Measurements from ENCODE around the gene JAG2.

The JAG2 gene

DNA sequence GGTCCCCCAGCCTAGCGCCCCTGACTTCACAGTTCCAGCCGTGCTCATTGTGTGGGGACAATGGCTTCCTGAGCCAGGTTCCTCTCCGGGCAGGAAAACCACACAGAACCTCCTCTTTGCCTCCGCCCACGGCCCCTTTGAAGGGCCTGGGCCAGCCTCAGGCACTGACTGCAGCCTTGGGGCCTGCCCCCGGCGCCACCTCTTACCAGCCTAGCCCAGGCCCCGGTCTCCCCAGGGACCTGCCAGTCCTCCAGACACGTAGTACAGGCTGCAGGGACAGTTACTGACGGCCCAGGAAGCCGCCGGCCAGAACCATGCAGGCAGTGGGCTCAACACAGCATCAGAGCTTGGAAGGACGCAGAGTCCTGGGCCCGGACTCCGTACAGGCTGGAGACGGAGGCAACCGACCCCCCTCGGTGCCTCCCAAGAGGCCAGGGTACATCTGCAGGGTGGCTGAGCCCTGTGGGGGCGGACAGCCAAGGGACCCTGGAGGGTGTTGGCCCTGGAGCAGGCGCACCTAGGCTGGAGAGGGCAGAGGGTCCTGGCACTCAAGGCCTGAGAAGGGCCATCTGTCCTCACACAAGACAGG, 33.4 kb upstream of the JAG2 start:
- Histone ChIP-seq H3K9me3 (ENCODE audit: low read length) (no peaks in the 10 kb centered on the region), H3K36me3 (ENCODE audit: insufficient read depth, low read length) (no peaks in the 10 kb centered on the region), H3K4me1 (ENCODE audit: insufficient read depth, low read length) (peaks cover 20% of the 10 kb centered on the region), H3K27ac (ENCODE audit: low read depth, low read length) (no peak overlapping the region), H3K4me3 (ENCODE audit: low read depth in 1 of 2, low read length in 2 of 2) (no peak overlapping the region), H3K27me3 (ENCODE audit: control insufficient read depth in 1 of 2, insufficient read depth in 2 of 2, low read length in 2 of 2) (peaks cover 29 to 62% of the 10 kb centered on the region in 2 donors), H3K9ac (ENCODE audit: low read length) (no peak overlapping the region)

DNA sequence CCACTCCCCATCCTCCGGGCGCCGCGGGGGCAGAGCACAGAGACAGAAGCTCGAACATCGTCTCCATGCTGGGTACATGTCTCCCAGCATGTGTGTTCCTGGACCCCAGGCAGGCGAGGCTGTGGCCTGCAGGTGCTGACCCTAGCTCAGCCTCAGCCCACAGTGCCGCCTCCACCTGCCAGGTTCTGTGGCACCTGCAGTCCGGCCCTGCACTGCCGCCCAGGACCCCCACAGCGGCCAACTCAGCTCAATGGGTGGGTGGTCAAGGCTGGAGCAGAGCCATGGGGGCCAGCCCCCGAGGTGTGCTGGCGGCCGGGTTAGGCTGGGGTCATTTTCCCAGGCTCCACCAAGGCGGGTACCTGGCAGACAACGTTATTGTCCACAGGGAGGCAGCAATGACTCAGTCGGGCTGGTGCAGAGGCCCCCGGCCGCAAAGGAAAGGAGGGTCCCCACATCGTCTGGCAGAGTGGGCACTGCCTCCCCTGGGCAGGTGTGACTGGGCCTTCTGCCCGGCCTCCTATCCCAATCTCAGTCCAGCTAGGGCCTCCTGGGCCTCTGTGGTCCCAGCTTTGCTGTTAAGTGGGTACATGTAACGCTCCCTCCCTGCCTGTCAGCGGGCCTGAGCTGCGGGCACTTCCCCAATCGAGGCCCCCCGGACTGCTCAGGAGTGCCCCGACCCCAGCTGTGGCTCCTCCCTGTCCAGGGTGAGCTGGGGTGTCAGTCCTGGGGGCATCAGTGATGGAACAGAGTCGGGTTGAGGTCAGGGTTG, 32.8 kb upstream of the JAG2 start:
- peaks cover 20% of the 10 kb centered on the region for H3K4me1 ChIP-seq (ENCODE audit: insufficient read depth, low read length)
- no peak overlapping the region for H3K27ac ChIP-seq (ENCODE audit: low read depth, low read length)
- H3K27me3 ChIP-seq (ENCODE audit: control insufficient read depth in 1 of 2, insufficient read depth in 2 of 2, low read length in 2 of 2), result peaks cover 29 to 69% of the 10 kb centered on the region in 2 donors

DNA sequence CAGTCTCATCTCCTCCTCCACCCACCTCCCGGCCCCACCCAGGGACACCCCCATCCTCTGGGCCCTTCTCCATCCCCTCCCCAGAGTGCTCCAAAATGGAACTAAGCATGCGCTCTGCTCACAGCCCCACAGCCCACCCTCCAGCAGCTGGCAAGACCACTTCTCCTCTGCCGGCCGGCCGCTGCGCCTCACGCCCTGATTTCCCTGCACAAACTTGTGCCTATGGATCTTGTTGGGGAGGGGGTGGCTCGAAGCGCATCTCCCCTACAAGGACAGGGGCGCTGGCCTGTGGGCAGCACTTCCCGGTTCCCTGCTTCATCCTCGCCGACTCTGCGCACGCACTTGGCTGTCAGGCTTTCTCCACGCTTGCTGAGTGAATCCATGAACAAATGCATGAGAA, 32.1 kb upstream of the JAG2 start:
- Histone ChIP-seq H3K27me3 (ENCODE audit: control insufficient read depth in 1 of 2, insufficient read depth in 2 of 2, low read length in 2 of 2) (peaks cover 29 to 76% of the 10 kb centered on the region in 2 donors), H3K36me3 (ENCODE audit: insufficient read depth, low read length) (no peaks in the 10 kb centered on the region), H3K9ac (ENCODE audit: low read length) (no peak overlapping the region), H3K4me1 (ENCODE audit: insufficient read depth, low read length) (peaks cover 16% of the 10 kb centered on the region), H3K9me3 (ENCODE audit: low read length) (no peaks in the 10 kb centered on the region), H3K27ac (ENCODE audit: low read depth, low read length) (no peak overlapping the region), H3K4me3 (ENCODE audit: low read depth in 1 of 2, low read length in 2 of 2) (no peak overlapping the region)

More for the DNA sequence above, 32.8 kb upstream of the JAG2 start:
- Histone ChIP-seq H3K9me3 (ENCODE audit: low read length) (no peaks in the 10 kb centered on the region), H3K4me3 (ENCODE audit: low read depth in 1 of 2, low read length in 2 of 2) (no peak overlapping the region), H3K9ac (ENCODE audit: low read length) (no peak overlapping the region), H3K36me3 (ENCODE audit: insufficient read depth, low read length) (no peaks in the 10 kb centered on the region)

DNA sequence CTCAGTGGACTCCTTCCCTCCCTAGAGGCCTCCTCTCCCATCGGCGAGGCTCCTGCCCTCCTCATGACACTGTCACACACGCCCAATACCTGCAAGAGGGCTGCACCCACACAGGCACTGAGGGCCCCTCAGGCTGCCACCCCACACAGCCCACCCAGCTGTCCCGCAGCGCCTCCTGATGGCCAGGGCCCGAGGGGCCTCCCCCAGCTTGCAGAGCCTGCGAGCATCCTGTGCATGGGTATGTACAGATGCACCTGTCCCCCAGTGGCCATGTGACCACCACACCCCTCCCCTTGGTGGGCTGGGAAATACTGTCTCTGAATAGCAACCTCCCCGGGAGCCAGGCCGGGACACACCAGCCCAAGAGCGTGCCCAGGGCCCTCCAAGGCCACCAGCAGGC, 31.5 kb upstream of the JAG2 start:
- no peaks in the 10 kb centered on the region for H3K9me3 ChIP-seq (ENCODE audit: low read length)
- H3K27me3 ChIP-seq (ENCODE audit: control insufficient read depth in 1 of 2, insufficient read depth in 2 of 2, low read length in 2 of 2), result peaks cover 34 to 82% of the 10 kb centered on the region in 2 donors
- H3K27ac ChIP-seq (ENCODE audit: low read depth, low read length), result no peak overlapping the region
- no peak overlapping the region for H3K9ac ChIP-seq (ENCODE audit: low read length)
- no peaks in the 10 kb centered on the region for H3K36me3 ChIP-seq (ENCODE audit: insufficient read depth, low read length)
- H3K4me3 ChIP-seq (ENCODE audit: low read depth in 1 of 2, low read length in 2 of 2), result no peak overlapping the region
- H3K4me1 ChIP-seq (ENCODE audit: insufficient read depth, low read length), result peaks cover 14% of the 10 kb centered on the region

DNA sequence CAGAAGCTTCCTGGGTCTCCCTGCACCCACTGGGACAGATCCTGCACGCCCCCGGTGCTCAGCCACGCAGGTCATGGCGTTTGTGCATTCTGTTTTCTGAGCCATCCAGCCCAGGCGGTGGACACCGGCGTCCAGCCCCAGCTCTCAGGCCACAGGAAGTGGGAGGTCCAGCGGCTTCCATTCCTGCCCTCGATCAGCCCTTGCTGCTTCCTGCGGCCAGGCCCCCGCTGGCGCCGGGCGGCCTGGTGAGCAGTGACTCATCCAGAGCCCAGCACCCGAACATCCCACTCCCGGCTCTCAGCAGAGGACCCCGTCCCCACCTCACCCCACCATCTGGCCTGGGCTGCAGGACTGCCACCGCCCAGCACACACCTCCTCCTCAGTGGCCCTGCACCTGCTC, 30.5 kb upstream of the JAG2 start:
- Histone ChIP-seq H3K4me1 (ENCODE audit: insufficient read depth, low read length) (peaks cover 4% of the 10 kb centered on the region), H3K27me3 (ENCODE audit: control insufficient read depth in 1 of 2, insufficient read depth in 2 of 2, low read length in 2 of 2) (peaks cover 40 to 91% of the 10 kb centered on the region in 2 donors), H3K27ac (ENCODE audit: low read depth, low read length) (no peak overlapping the region), H3K36me3 (ENCODE audit: insufficient read depth, low read length) (no peaks in the 10 kb centered on the region), H3K9me3 (ENCODE audit: low read length) (no peaks in the 10 kb centered on the region), H3K9ac (ENCODE audit: low read length) (no peak overlapping the region), H3K4me3 (ENCODE audit: low read depth in 1 of 2, low read length in 2 of 2) (no peak overlapping the region)

DNA sequence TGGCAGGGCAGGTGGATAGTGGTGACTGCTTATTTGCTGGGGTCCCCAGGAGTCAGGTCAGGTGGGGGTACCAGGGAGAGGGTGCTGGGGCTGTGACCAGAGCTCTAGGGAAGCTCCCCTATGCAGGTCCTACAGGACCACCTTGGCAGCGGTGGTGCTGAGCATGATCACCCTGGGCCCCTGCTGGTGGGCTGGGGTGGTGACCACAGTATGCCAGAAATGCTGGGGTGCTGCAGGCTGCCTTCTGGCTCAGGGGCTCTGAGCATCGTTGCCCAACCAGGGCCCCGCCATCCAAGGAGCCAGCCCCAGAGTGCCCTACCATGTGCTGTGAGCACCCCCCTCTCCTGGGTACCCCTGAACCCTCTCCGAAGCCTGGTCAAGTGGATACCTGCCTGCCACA, 30.0 kb upstream of the JAG2 start:
- Histone ChIP-seq H3K27ac (ENCODE audit: low read depth, low read length) (no peak overlapping the region), H3K9me3 (ENCODE audit: low read length) (no peaks in the 10 kb centered on the region), H3K4me3 (ENCODE audit: low read depth in 1 of 2, low read length in 2 of 2) (no peak overlapping the region), H3K9ac (ENCODE audit: low read length) (no peak overlapping the region), H3K27me3 (ENCODE audit: control insufficient read depth in 1 of 2, insufficient read depth in 2 of 2, low read length in 2 of 2) (peaks cover 45 to 96% of the 10 kb centered on the region in 2 donors), H3K36me3 (ENCODE audit: insufficient read depth, low read length) (no peaks in the 10 kb centered on the region), H3K4me1 (ENCODE audit: insufficient read depth, low read length) (no peaks in the 10 kb centered on the region)

DNA sequence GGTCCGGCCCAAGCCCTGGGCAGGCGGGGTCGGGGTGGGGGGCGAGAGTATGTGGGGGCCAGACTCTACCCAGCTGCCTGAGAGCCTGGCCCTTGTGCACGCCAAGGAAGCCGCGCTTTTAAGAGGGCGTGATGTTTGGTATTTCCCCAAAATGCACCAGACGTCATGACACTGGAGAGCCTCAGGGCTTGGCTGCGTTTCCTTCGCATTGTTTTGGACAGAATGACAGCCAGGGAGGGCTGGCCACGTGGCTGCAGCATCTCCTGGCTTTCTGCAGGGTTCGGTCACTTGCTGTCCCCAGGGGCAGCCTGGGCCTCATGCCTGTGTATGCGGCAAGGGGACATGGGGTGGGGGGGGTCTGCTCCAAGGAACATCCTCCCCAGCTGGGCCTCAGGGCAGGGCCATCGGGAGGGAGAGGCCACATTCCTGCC, 28.6 kb upstream of the JAG2 start:
- Histone ChIP-seq H3K4me3 (ENCODE audit: low read depth in 1 of 2, low read length in 2 of 2) (no peak overlapping the region), H3K4me1 (ENCODE audit: insufficient read depth, low read length) (no peaks in the 10 kb centered on the region), H3K27ac (ENCODE audit: low read depth, low read length) (no peak overlapping the region), H3K9me3 (ENCODE audit: low read length) (no peaks in the 10 kb centered on the region), H3K9ac (ENCODE audit: low read length) (no peak overlapping the region), H3K27me3 (ENCODE audit: control insufficient read depth in 1 of 2, insufficient read depth in 2 of 2, low read length in 2 of 2) (peaks cover 51 to 97% of the 10 kb centered on the region in 2 donors), H3K36me3 (ENCODE audit: insufficient read depth, low read length) (no peaks in the 10 kb centered on the region)

DNA sequence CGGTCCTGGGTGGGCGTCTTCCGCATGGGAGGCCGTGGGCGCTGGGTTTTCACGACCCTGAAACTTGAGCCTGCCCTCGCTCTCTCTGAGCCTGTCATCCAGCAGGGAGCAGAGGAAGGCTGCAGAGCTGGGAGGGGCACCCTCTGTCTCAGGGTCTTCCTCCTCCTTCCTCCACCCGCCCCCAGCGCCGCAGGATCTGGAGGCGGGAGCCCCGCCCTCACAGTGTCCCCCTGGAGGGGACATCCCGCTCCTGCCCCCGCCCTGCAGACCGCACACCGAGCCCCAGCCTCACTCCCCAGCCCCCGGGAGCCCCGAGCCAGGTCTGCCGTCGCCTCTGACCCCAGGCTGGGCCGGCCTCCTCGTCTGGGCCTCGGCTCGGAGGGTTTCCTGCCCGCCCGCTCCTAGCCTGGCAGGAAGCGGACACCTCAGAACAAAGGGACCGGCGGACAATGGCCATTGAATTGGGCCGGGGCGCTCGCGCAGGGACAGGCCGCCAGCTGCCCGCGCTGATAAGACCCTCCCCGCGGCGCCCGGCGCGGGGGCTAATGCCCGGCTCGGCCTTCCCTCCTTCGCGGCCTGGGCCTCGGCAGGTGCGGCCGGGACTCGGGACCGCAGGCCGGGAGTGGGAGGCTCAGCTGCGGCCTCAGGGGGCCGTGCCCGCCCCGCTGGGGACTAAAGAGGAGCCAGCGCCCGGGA, 27.8 kb upstream of the JAG2 start:
- Histone ChIP-seq H3K9me3 (ENCODE audit: low read length) (no peaks in the 10 kb centered on the region), H3K27ac (ENCODE audit: low read depth, low read length) (no peak overlapping the region), H3K36me3 (ENCODE audit: insufficient read depth, low read length) (no peaks in the 10 kb centered on the region), H3K27me3 (ENCODE audit: control insufficient read depth in 1 of 2, insufficient read depth in 2 of 2, low read length in 2 of 2) (peaks cover 51 to 89% of the 10 kb centered on the region in 2 donors), H3K4me1 (ENCODE audit: insufficient read depth, low read length) (no peaks in the 10 kb centered on the region), H3K4me3 (ENCODE audit: low read depth in 1 of 2, low read length in 2 of 2) (no peak overlapping the region), H3K9ac (ENCODE audit: low read length) (no peak overlapping the region)

DNA sequence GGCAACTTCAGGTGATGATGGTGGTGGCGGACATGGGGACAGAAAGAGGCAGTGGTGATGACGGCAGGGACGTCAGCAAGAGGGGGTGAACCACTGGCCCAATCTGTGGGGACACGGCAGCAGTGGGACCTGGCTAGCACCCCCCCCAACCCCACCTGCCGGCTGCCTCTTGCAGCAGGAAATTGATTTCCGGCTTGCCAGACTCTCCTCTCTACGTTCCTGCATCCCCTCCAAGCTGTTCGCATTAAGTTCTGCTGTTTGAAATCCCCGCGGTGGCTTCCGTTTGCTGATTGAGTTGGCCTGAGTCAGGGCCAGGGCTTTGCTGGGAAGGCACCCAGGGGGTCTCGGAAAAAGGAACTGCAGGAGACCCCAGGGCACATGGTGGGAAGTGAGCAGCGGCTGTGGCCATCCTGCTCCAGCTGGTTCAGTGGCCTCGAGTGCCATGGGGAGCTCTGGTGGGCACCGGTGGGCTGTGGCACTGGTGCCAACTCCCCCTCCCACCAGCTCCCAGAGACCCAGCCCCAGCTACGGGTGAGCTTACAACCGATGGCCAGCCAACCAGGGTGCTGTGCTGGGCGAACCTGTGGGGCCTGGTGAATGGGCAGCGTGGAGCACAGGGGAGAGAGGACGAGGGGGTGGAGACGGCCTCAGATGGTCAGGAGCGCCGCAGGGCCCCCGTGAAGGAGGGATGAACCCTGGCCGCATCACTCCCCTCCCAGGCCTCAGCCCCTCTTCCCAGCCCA, 27.1 kb upstream of the JAG2 start:
- Histone ChIP-seq H3K9ac (ENCODE audit: low read length) (no peak overlapping the region), H3K4me3 (ENCODE audit: low read depth in 1 of 2, low read length in 2 of 2) (no peak overlapping the region), H3K4me1 (ENCODE audit: insufficient read depth, low read length) (no peaks in the 10 kb centered on the region), H3K36me3 (ENCODE audit: insufficient read depth, low read length) (no peaks in the 10 kb centered on the region), H3K27me3 (ENCODE audit: control insufficient read depth in 1 of 2, insufficient read depth in 2 of 2, low read length in 2 of 2) (peaks cover 45 to 88% of the 10 kb centered on the region in 2 donors), H3K9me3 (ENCODE audit: low read length) (no peaks in the 10 kb centered on the region), H3K27ac (ENCODE audit: low read depth, low read length) (no peak overlapping the region)

DNA sequence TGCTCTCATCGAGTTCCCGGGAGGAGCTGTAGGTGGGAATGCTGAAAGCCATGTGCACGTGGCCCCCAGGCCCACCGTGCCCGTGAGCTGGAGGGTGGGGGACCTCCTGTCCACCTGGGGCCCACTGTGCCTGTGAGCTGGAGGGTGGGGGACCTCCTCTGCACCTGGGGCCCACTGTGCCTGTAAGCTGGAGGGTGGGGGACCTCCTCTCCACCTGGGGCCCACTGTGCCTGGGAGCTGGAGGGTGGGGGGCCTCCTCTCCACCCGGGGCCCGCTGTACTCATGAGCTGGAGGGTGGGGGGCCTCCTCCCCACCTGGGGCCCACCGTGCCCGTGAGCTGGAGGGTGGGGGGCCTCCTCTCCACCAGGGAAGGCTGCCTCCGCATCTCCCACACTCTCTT, 26.5 kb upstream of the JAG2 start:
- H3K9ac ChIP-seq (ENCODE audit: low read length), result no peak overlapping the region
- H3K36me3 ChIP-seq (ENCODE audit: insufficient read depth, low read length), result no peaks in the 10 kb centered on the region
- no peak overlapping the region for H3K27ac ChIP-seq (ENCODE audit: low read depth, low read length)
- H3K4me3 ChIP-seq (ENCODE audit: low read depth in 1 of 2, low read length in 2 of 2), result no peak overlapping the region
- H3K4me1 ChIP-seq (ENCODE audit: insufficient read depth, low read length), result no peaks in the 10 kb centered on the region
- no peaks in the 10 kb centered on the region for H3K9me3 ChIP-seq (ENCODE audit: low read length)
- peaks cover 39 to 81% of the 10 kb centered on the region in 2 donors for H3K27me3 ChIP-seq (ENCODE audit: control insufficient read depth in 1 of 2, insufficient read depth in 2 of 2, low read length in 2 of 2)

All from muscle layer of colon (tissue), 2 donors.